Stomach (tissue), 9 donors: ENCODE results near the gene SLC39A3. TPM values are rescaled to one million over a fixed set of nuclear protein-coding genes. Genes with fewer than 3 reads are reported as not detected.
A peak's percentile ranks its signal among the peaks of the same experiment; 100 is the strongest.

Experiments
- DNase-seq, 2 donors: peaks; one replicate each; pipeline versions ENCODE4 v3.0.0 to v3.0.0-alpha.2; 2013 to 2019
- H3K27ac ChIP-seq, 5 donors: fragments of 200-600 bp in 4 of 5; sonication (generic) in 4 of 5; one replicate each; pipeline ENCODE4 v1.5.1; 2013 to 2019; ENCODE audit warnings: mild to moderate bottlenecking in 1 of 5, moderate library complexity in 1 of 5
- H3K27me3 ChIP-seq, 3 donors: fragments of 200-600 bp; sonication (generic); one replicate each; pipeline ENCODE4 v1.5.1; 2017 to 2019; ENCODE audit warnings: mixed run types in 1 of 3
- H3K36me3 ChIP-seq, 4 donors: fragments of 200-600 bp; sonication (generic); 1 replicate in 3 of 4; 2 replicates in 1 of 4; pipeline ENCODE4 v1.5.1; 2016 to 2019
- H3K4me1 ChIP-seq, 4 donors: fragments of 200-600 bp; sonication (generic); one replicate each; pipeline ENCODE4 v1.5.1; 2016 to 2019
- H3K4me3 ChIP-seq, 4 donors: fragments of 200-600 bp; sonication (generic) in 3 of 4; one replicate each; pipeline ENCODE4 v1.5.1; 2016 to 2019; ENCODE audit warnings: mild to moderate bottlenecking in 1 of 4
- H3K9me3 ChIP-seq, 4 donors: fragments of 200-600 bp; sonication (generic); one replicate each; pipeline ENCODE4 v1.5.1; 2016 to 2019
- CTCF ChIP-seq, 7 experiments: fragments of 450-650 bp in 4 of 7; fragments of 200-600 bp in 3 of 7; sonication (generic) in 3 of 7; IDR thresholded peaks; one replicate each; pipeline ENCODE4 v1.5.1; 2016 to 2019; ENCODE audit warnings: antibody characterized with exemption in 7 of 7, control low read depth in 2 of 7, mild to moderate bottlenecking in 1 of 7
- EP300 ChIP-seq: sonication (generic); formaldehyde crosslinking; IDR thresholded peaks from one replicate; pipeline ENCODE4 v1.6.1; 2017; ENCODE audit warnings: antibody characterized with exemption
- POLR2A ChIP-seq, 4 donors: fragments of 450-650 bp; IDR thresholded peaks; one replicate each; pipeline ENCODE4 v1.6.1; 2016; ENCODE audit warnings: antibody characterized with exemption in 4 of 4, control low read depth in 2 of 4, mild to moderate bottlenecking in 1 of 4, moderate library complexity in 1 of 4
- POLR2AphosphoS5 ChIP-seq, 3 donors: sonication (generic); formaldehyde crosslinking; IDR thresholded peaks; one replicate each; pipeline ENCODE4 v1.6.1; 2016; ENCODE audit warnings: antibody characterized with exemption in 3 of 3
- WGBS, 5 donors: extraction: QIAGEN DNeasy Blood & Tissue Kit in 3 of 5; methylation state at CpG; one replicate each; pipeline versions ENCODE4 v1.1.5 to v1.1.7; 2013 to 2018; 5-methylcytosine and 5-hydroxymethylcytosine counted together
- intact Hi-C: fragments of 100-400 bp; cut with DNase I; formaldehyde crosslinking; loops from one replicate; pipeline ENCODE4 v1.15.1; 2023; ENCODE audit warnings: low total_unique reads
- polyA plus RNA-seq, 3 donors: library from polyadenylated mRNA; stranded (reverse); fragments of 200-250 nt; gene quantifications; one replicate each; pipeline ENCODE4 v1.2.3, GENCODE V29; 2013
- total RNA-seq, 5 donors: library from RNA; depleted of rRNA; stranded (reverse); fragments of >200 nt; gene quantifications; one replicate each; pipeline versions ENCODE4 v1.1.0 to v1.2.3, GENCODE V29; 2014 to 2016
- donor health status: healthy with polysubstance abuse.
- donor health status: Bipolar disorder and iron deficiency.
- donor health status: healthy.

The SLC39A3 gene
- total and polyA plus RNA-seq, 8 donors = 3.6 to 33.6 (median 14.9) TPM; not detected in 1

DNA sequence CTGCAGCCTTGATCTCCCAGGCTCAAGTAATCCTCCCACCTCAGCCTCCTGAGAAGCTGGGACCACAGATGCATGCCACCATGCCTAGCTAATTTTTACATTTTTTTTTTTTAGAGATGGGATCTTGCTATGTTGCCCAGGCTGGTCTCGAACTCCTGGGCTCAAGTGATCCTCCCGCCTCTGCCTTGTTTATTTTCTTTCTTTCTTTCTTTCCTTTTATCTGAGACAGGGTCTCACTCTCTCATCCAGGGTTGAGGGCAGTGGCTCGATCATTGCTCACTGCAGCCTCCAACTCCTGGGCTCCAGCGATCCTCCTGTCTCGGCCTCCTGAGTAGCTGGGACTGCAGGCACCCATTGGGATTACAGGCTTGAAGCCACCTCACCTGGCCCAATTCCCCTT, 33.6 kb downstream of the SLC39A3 start:
- Histone ChIP-seq H3K27ac (no peak overlapping the region), H3K9me3 (no peaks in the 10 kb centered on the region), H3K4me1 (peaks cover 10 to 17% (median 15%) of the 10 kb centered on the region in 4 donors), H3K4me3 (no peak overlapping the region), H3K36me3 (no peaks in the 10 kb centered on the region), H3K27me3 (no peaks in the 10 kb centered on the region)
- WGBS, 5 donors = 93 to 98% (median 98%) methylated on average over 5 of the region's 5 CpGs
- TF ChIP-seq POLR2AphosphoS5 (IDR thresholded peaks at IDR 0.05) (no peak), EP300 (no peak), POLR2A (IDR thresholded peaks at IDR 0.05) (no peak), CTCF (IDR thresholded peaks at IDR 0.05) (no peak)
- no peak for DNase-seq
- intact Hi-C loops = no loop called here

DNA sequence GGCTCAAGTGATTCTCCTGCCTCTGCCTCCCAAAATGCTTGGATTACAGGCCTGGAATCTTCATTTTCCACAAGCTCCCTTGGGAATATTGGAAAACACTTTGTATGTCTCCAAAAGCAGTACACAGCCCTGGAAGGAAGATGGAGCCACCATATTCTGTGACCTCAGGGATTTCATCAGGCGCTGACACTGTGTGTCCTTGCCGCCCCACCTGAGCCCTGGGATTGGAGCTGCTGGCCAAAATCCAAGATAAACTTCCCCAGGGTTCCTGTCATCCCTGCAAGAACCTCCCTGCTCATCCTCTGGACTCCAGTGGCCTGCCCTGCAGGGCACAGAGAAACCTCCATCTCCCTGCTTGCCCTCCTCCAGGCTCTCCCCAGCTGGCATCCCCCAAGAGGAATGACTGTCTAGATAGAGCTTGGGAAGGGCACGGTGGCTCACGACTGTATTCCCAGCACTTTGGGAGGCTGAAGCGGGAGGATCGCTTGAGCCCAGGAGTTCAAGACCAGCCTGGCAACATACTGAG, 36.1 kb downstream of the SLC39A3 start:
- Histone ChIP-seq H3K9me3 (no peaks in the 10 kb centered on the region), H3K4me1 (peaks cover 10 to 28% (median 23%) of the 10 kb centered on the region in 4 donors), H3K36me3 (no peaks in the 10 kb centered on the region), H3K27me3 (no peaks in the 10 kb centered on the region), H3K27ac (no peak overlapping the region), H3K4me3 (no peak overlapping the region)
- no peak for DNase-seq
- 67 to 84% (median 81%) methylated on average over 5 to 6 of the region's 6 CpGs for WGBS, 5 donors
- no peak for TF ChIP-seq POLR2A (IDR thresholded peaks at IDR 0.05)
- TF ChIP-seq EP300 = no peak
- TF ChIP-seq CTCF (IDR thresholded peaks at IDR 0.05) = no peak
- no peak for TF ChIP-seq POLR2AphosphoS5 (IDR thresholded peaks at IDR 0.05)
- intact Hi-C loops = no loop called here

GRCh38 chr19:2703077-2703437, 36.8 kb downstream of the SLC39A3 start:
- no peaks in the 10 kb centered on the region for H3K27me3 ChIP-seq
- H3K9me3 ChIP-seq = no peaks in the 10 kb centered on the region
- H3K36me3 ChIP-seq = no peaks in the 10 kb centered on the region
- intact Hi-C loops = no loop called here
- TF ChIP-seq POLR2A (IDR thresholded peaks at IDR 0.05) (no peak), POLR2AphosphoS5 (IDR thresholded peaks at IDR 0.05) (no peak), CTCF (IDR thresholded peaks at IDR 0.05) (no peak), EP300 (no peak)
- 77 to 85% (median 83%) methylated on average over 5 of the region's 5 CpGs for WGBS, 5 donors
- H3K4me3 ChIP-seq = peak overlapping the region in 3 of 4 donors; percentile 69 to 83 (median 78)
- peaks cover 10 to 28% (median 23%) of the 10 kb centered on the region in 4 donors for H3K4me1 ChIP-seq
- DNase-seq = no peak
- peak overlapping the region in 3 of 5 donors; percentile 14 to 76 (median 47) for H3K27ac ChIP-seq

GRCh38 chr19:2702170-2703076, 37.4 kb downstream of the SLC39A3 start, which contains the start of gene GNG7:
TSS of gene GNG7 (minus strand) at chr19:2702694. CDS start at chr19:2520688, 182,006 bp downstream.
- intact Hi-C loops = no loop called here
- TF ChIP-seq CTCF (IDR thresholded peaks at IDR 0.05) (no peak), POLR2AphosphoS5 (IDR thresholded peaks at IDR 0.05) (peak in 2 of 3 donors; percentile 17 to 69), EP300 (no peak), POLR2A (IDR thresholded peaks at IDR 0.05) (no peak)
- Histone ChIP-seq H3K4me3 (peak within 1 kb of the TSS; percentile 58 to 83 (median 74)), H3K9me3 (no peaks in the 10 kb centered on the region), H3K4me1 (peaks cover 10 to 28% (median 23%) of the 10 kb centered on the region in 4 donors), H3K27me3 (no peaks in the 10 kb centered on the region), H3K27ac (peak within 1 kb of the TSS; percentile 43 to 83 (median 76)), H3K36me3 (no peaks in the 10 kb centered on the region)
- 1 to 3% (median 2%) methylated on average over 19 to 77 of the region's 77 CpGs for WGBS, 5 donors
- DNase-seq = peak; percentile 97 to 98
